Measurements from ENCODE around the gene IQSEC1. TPM values are rescaled to one million over a fixed set of nuclear protein-coding genes. Genes with fewer than 3 reads are reported as not detected.

IQSEC1 gene
- total and polyA plus RNA-seq, 7 donors, result 2.5 to 39.1 (median 23.9) TPM

GRCh38 chr3:12865271-12865670 is 208.0 kb downstream of the IQSEC1 start:
- Histone ChIP-seq H3K4me3 (no peak overlapping the region), H3K4me1 (peaks cover 0 to 14% (median 13%) of the 10 kb centered on the region in 4 donors), H3K36me3 (no peaks in the 10 kb centered on the region), H3K27ac (no peak overlapping the region), H3K9me3 (peaks cover 0 to 7% (median 2%) of the 10 kb centered on the region in 4 donors), H3K27me3 (no peaks in the 10 kb centered on the region)
- DNase-seq, result no peak
- 89 to 92% methylated on average over 4 of the region's 4 CpGs for WGBS, 2 donors
- intact Hi-C loops (cut with DNase I), result no loop called here
- TF ChIP-seq POLR2A (IDR thresholded peaks at IDR 0.05) (no peak), CTCF (IDR thresholded peaks at IDR 0.05) (no peak), EP300 (IDR thresholded peaks at IDR 0.05) (no peak), POLR2AphosphoS5 (IDR thresholded peaks at IDR 0.05) (no peak)

- Histone ChIP-seq H3K9me3 (peaks cover 0 to 7% (median 2%) of the 10 kb centered on the region in 4 donors), H3K27ac (no peak overlapping the region), H3K4me3 (no peak overlapping the region), H3K4me1 (no peaks in the 10 kb centered on the region), H3K27me3 (no peaks in the 10 kb centered on the region), H3K36me3 (no peaks in the 10 kb centered on the region)
- TF ChIP-seq CTCF (IDR thresholded peaks at IDR 0.05), result no peak
- no peak for TF ChIP-seq POLR2A (IDR thresholded peaks at IDR 0.05)
- TF ChIP-seq EP300 (IDR thresholded peaks at IDR 0.05), result no peak
- no peak for TF ChIP-seq POLR2AphosphoS5 (IDR thresholded peaks at IDR 0.05)
- DNase-seq, result no peak
- intact Hi-C loops (cut with DNase I), result no loop called here
- WGBS, 2 donors, result 87 to 91% methylated on average over 8 of the region's 8 CpGs
These were observed 210.8 kb downstream of the IQSEC1 start for GRCh38 chr3:12862387-12862786.

GRCh38 chr3:12861611-12862010 is 211.6 kb downstream of the IQSEC1 start:
- no peaks in the 10 kb centered on the region for H3K36me3 ChIP-seq
- H3K4me3 ChIP-seq, result no peak overlapping the region
- DNase-seq, result no peak
- WGBS, 2 donors, result 83 to 87% methylated on average over 5 of the region's 5 CpGs
- H3K27ac ChIP-seq, result no peak overlapping the region
- intact Hi-C loops (cut with DNase I), result no loop called here
- TF ChIP-seq CTCF (IDR thresholded peaks at IDR 0.05), result no peak
- no peak for TF ChIP-seq POLR2AphosphoS5 (IDR thresholded peaks at IDR 0.05)
- no peak for TF ChIP-seq POLR2A (IDR thresholded peaks at IDR 0.05)
- TF ChIP-seq EP300 (IDR thresholded peaks at IDR 0.05), result no peak
- H3K27me3 ChIP-seq, result no peaks in the 10 kb centered on the region
- H3K9me3 ChIP-seq, result peaks cover 0 to 7% (median 2%) of the 10 kb centered on the region in 4 donors
- no peaks in the 10 kb centered on the region for H3K4me1 ChIP-seq

- Histone ChIP-seq H3K27me3 (no peaks in the 10 kb centered on the region), H3K27ac (no peak overlapping the region), H3K36me3 (no peaks in the 10 kb centered on the region), H3K4me1 (no peaks in the 10 kb centered on the region), H3K9me3 (no peaks in the 10 kb centered on the region), H3K4me3 (no peak overlapping the region)
- no peak for TF ChIP-seq POLR2AphosphoS5 (IDR thresholded peaks at IDR 0.05)
- DNase-seq, result no peak
- 48 to 68% methylated on average over 7 of the region's 7 CpGs for WGBS, 2 donors
- intact Hi-C loops (cut with DNase I), result loop anchor here (5.0 kb wide), 1 partner anchor 37 kb away; no protein-coding TSS in a partner anchor
These were observed 213.4 kb downstream of the IQSEC1 start for GRCh38 chr3:12859840-12860239.

GRCh38 chr3:12856626-12857025 is 216.6 kb downstream of the IQSEC1 start:
- H3K36me3 ChIP-seq, result no peaks in the 10 kb centered on the region
- no peaks in the 10 kb centered on the region for H3K9me3 ChIP-seq
- WGBS, 2 donors, result 83 to 85% methylated on average over 5 of the region's 5 CpGs
- H3K27ac ChIP-seq, result no peak overlapping the region
- no peaks in the 10 kb centered on the region for H3K27me3 ChIP-seq
- no peak for DNase-seq
- H3K4me1 ChIP-seq, result no peaks in the 10 kb centered on the region
- no peak overlapping the region for H3K4me3 ChIP-seq
- TF ChIP-seq EP300 (IDR thresholded peaks at IDR 0.05), result no peak
- TF ChIP-seq POLR2A (IDR thresholded peaks at IDR 0.05), result no peak
- no peak for TF ChIP-seq CTCF (IDR thresholded peaks at IDR 0.05)
- TF ChIP-seq POLR2AphosphoS5 (IDR thresholded peaks at IDR 0.05), result no peak
- intact Hi-C loops (cut with DNase I), result loop anchor here (5.0 kb wide), 1 partner anchor 41 kb away; no protein-coding TSS in a partner anchor

Data from sigmoid colon (tissue), 7 donors.